HepG2 (cell line): Measurements from ENCODE around the gene GPATCH4. TPM values are rescaled to one million over a fixed set of nuclear protein-coding genes. Genes with fewer than 3 reads are reported as not detected.

ENCODE experiments used
- ARNT2 ChIP-seq: sonication (generic); formaldehyde crosslinking; IDR thresholded peaks from 2 replicates; pipeline ENCODE4 v1.8.0; 2022; ENCODE audit warnings: mild to moderate bottlenecking, low read depth, missing genetic modification reagents, moderate library complexity
- HMGXB4 ChIP-seq, 2 experiments: sonication (generic) in 1 of 2; formaldehyde crosslinking in 1 of 2; IDR thresholded peaks; 2 replicates each; pipeline versions ENCODE4 v1.4.0 to v1.6.1; 2018 to 2020; ENCODE audit warnings: missing genetic modification reagents in 2 of 2, borderline replicate concordance in 1 of 2, low read depth in 1 of 2, mild to moderate bottlenecking in 1 of 2, missing biosample characterization in 1 of 2
- IRF1 ChIP-seq: sonication (generic); formaldehyde crosslinking; IDR thresholded peaks from 2 replicates; pipeline ENCODE4 v1.4.0; 2020; ENCODE audit warnings: low read depth, mild to moderate bottlenecking, missing genetic modification reagents
- KDM4B ChIP-seq: sonication (generic); formaldehyde crosslinking; IDR thresholded peaks from 2 replicates; pipeline ENCODE4 v1.4.0; 2020; ENCODE audit warnings: missing genetic modification reagents
- NR3C1 ChIP-seq: sonication (generic); formaldehyde crosslinking; IDR thresholded peaks from 2 replicates; pipeline ENCODE4 v1.4.0; 2020; ENCODE audit warnings: missing genetic modification reagents
- PITX1 ChIP-seq: sonication (generic); formaldehyde crosslinking; IDR thresholded peaks from 2 replicates; pipeline ENCODE4 v1.5.1; 2020; ENCODE audit warnings: mild to moderate bottlenecking, missing genetic modification reagents
- SMAD9 ChIP-seq: sonication (generic); formaldehyde crosslinking; IDR thresholded peaks from 2 replicates; pipeline ENCODE4 v1.5.1; 2020; ENCODE audit warnings: mild to moderate bottlenecking, missing genetic modification reagents
- SNRNP70 ChIP-seq: fragments of 200-400 bp; formaldehyde crosslinking; IDR thresholded peaks from 2 replicates; pipeline ENCODE4 v1.6.1; 2017; ENCODE audit warnings: mild to moderate bottlenecking, low read depth, low read length, moderate library complexity
- SOX13 ChIP-seq, 3 experiments: fragments of 450-650 bp in 1 of 3; sonication (generic) in 1 of 3; formaldehyde crosslinking in 1 of 3; IDR thresholded peaks in 2 of 3; conservative IDR thresholded peaks in 1 of 3; 2 replicates each; pipeline versions ENCODE4 v1.5.0 to v1.6.1; 2016 to 2020; ENCODE audit warnings: antibody characterized with exemption in 1 of 3, mild to moderate bottlenecking in 1 of 3, missing compliant biosample characterization in 1 of 3, missing genetic modification reagents in 1 of 3, moderate library complexity in 1 of 3
- ZBTB10 ChIP-seq: sonication (generic); formaldehyde crosslinking; IDR thresholded peaks from 2 replicates; pipeline ENCODE4 v1.4.0; 2020; ENCODE audit warnings: missing genetic modification reagents, borderline replicate concordance
- ZFP36L2 ChIP-seq: sonication (generic); formaldehyde crosslinking; IDR thresholded peaks from 2 replicates; pipeline ENCODE4 v1.4.0; 2020; ENCODE audit warnings: missing genetic modification reagents
- ZFP37 ChIP-seq: sonication (generic); formaldehyde crosslinking; IDR thresholded peaks from 2 replicates; pipeline ENCODE4 v1.4.0; 2020; ENCODE audit warnings: missing genetic modification reagents, borderline replicate concordance
- ZNF501 ChIP-seq: sonication (generic); formaldehyde crosslinking; IDR thresholded peaks from 2 replicates; pipeline ENCODE4 v1.5.1; 2020; ENCODE audit warnings: mild to moderate bottlenecking, moderate library complexity, missing genetic modification reagents
- ZNF652 ChIP-seq: IDR thresholded peaks from 2 replicates; pipeline ENCODE4 v1.6.1; 2016; ENCODE audit warnings: low read depth, borderline replicate concordance
- ZNF772 ChIP-seq: sonication (generic); formaldehyde crosslinking; IDR thresholded peaks from 2 replicates; pipeline ENCODE4 v1.5.0; 2020; ENCODE audit warnings: mild to moderate bottlenecking, missing genetic modification reagents
- ZSCAN20 ChIP-seq: sonication (generic); formaldehyde crosslinking; IDR thresholded peaks from 2 replicates; pipeline ENCODE4 v1.4.0; 2020; ENCODE audit warnings: missing genetic modification reagents, mild to moderate bottlenecking, borderline replicate concordance
- polyA plus RNA-seq, 8 experiments: library from polyadenylated mRNA; depleted of rRNA in 3 of 8; stranded (reverse) in 7 of 8; unstranded in 1 of 8; fragments of >200 nt; fragmentation: Illumina TruSeq in 4 of 8; extraction: Trizol in 4 of 8; gene quantifications; 2 replicates each; pipeline versions ENCODE4 v1.2.1 to v1.2.3, GENCODE V29; 2011 to 2016; ENCODE audit warnings: low read depth in 4 of 8, missing spikeins in 1 of 8, mixed read lengths in 1 of 8; ENCODE audit not compliant: insufficient read depth in 1 of 8
- total RNA-seq, 5 experiments: library from RNA; depleted of rRNA; stranded (reverse); fragments of >200 nt; fragmentation: Illumina TruSeq; extraction: Trizol; gene quantifications; 2 replicates each; pipeline ENCODE4 v1.2.3, GENCODE V29; 2016; ENCODE audit warnings: low read depth in 1 of 5
- TF ChIP-seq, protein P1 (sequence below): sonication (generic); formaldehyde crosslinking; IDR thresholded peaks from 2 replicates; pipeline ENCODE4 v1.8.0; 2022; ENCODE audit warnings: mild to moderate bottlenecking, missing genetic modification reagents; ENCODE audit not compliant: insufficient replicate concordance
- TF ChIP-seq, protein P2 (sequence below): sonication (generic); formaldehyde crosslinking; IDR thresholded peaks from 2 replicates; pipeline ENCODE4 v1.5.1; 2020; ENCODE audit warnings: mild to moderate bottlenecking, missing genetic modification reagents

Gene GPATCH4
- total and polyA plus RNA-seq, 2 of the 13 experiments (the other 11 are each of a cell fraction or from before 2014, with no cell fraction given), result 19.2 to 37.9 TPM

- TF ChIP-seq, protein P1, sequence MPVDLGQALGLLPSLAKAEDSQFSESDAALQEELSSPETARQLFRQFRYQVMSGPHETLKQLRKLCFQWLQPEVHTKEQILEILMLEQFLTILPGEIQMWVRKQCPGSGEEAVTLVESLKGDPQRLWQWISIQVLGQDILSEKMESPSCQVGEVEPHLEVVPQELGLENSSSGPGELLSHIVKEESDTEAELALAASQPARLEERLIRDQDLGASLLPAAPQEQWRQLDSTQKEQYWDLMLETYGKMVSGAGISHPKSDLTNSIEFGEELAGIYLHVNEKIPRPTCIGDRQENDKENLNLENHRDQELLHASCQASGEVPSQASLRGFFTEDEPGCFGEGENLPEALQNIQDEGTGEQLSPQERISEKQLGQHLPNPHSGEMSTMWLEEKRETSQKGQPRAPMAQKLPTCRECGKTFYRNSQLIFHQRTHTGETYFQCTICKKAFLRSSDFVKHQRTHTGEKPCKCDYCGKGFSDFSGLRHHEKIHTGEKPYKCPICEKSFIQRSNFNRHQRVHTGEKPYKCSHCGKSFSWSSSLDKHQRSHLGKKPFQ, result no peak
- no peak for TF ChIP-seq ZNF772
- TF ChIP-seq SNRNP70, result no peak
- TF ChIP-seq HMGXB4 (CRISPR knock-in tag; IDR thresholded peaks at IDR 0.05; ENCODE audit: borderline replicate concordance in 1 of 2, low read depth in 1 of 2), result peak in 1 of 2 experiments; percentile 47; a peak in 2 of 4 replicates
- no peak for TF ChIP-seq SMAD9 (CRISPR knock-in tag)
- TF ChIP-seq ZFP37 (CRISPR knock-in tag), result no peak
- TF ChIP-seq ZBTB10, result no peak
- TF ChIP-seq ZFP36L2 (CRISPR knock-in tag), result no peak
- peak; percentile 57; the same call in 1 of the 2 replicates for TF ChIP-seq PITX1 (CRISPR knock-in tag)
- no peak for TF ChIP-seq SOX13 (IDR thresholded peaks at IDR 0.05)
- no peak for TF ChIP-seq SOX13 (CRISPR knock-in tag; conservative IDR thresholded peaks at IDR 0.05 in 1 of 2, IDR thresholded peaks at IDR 0.05 in 1 of 2)
- no peak for TF ChIP-seq ZNF652 (CRISPR knock-in tag)
- TF ChIP-seq, protein P2, sequence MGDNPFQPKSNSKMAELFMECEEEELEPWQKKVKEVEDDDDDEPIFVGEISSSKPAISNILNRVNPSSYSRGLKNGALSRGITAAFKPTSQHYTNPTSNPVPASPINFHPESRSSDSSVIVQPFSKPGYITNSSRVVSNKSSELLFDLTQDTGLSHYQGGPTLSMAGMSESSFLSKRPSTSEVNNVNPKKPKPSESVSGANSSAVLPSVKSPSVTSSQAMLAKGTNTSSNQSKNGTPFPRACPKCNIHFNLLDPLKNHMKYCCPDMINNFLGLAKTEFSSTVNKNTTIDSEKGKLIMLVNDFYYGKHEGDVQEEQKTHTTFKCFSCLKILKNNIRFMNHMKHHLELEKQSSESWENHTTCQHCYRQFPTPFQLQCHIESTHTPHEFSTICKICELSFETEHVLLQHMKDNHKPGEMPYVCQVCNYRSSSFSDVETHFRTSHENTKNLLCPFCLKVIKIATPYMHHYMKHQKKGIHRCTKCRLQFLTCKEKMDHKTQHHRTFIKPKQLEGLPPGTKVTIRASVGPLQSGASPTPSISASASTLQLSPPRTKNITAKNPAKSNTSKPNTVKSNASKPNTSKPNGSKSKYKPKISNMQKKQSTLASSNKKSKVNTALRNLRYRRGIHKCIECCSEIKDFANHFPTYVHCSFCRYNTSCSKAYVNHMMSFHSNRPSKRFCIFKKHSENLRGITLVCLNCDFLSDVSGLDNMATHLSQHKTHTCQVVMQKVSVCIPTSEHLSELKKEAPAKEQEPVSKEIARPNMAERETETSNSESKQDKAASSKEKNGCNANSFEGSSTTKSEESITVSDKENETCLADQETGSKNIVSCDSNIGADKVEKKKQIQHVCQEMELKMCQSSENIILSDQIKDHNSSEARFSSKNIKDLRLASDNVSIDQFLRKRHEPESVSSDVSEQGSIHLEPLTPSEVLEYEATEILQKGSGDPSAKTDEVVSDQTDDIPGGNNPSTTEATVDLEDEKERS (CRISPR knock-in tag), result no peak
- peak; percentile 50; the same call in 1 of the 2 replicates for TF ChIP-seq ZNF501 (CRISPR knock-in tag)
- no peak for TF ChIP-seq NR3C1 (CRISPR knock-in tag)
- TF ChIP-seq KDM4B, result no peak
- TF ChIP-seq ZSCAN20 (CRISPR knock-in tag), result no peak
- no peak for TF ChIP-seq ARNT2
- no peak for TF ChIP-seq IRF1 (CRISPR knock-in tag)
Observed at GRCh38 chr1:156625436-156626078, 24.3 kb upstream of the GPATCH4 start (continued).
